Muscle layer of colon (tissue), 2 donors: Measurements from ENCODE around the gene NRARP.

Experiments
- H3K27ac ChIP-seq: one replicate; pipeline ENCODE4 v1.7.0; 2013; ENCODE audit warnings: low read depth, mild to moderate bottlenecking, low read length, moderate library complexity
- H3K27me3 ChIP-seq, 2 donors: one replicate each; pipeline ENCODE4 v1.7.0; 2013; ENCODE audit warnings: low read length in 2 of 2, mild to moderate bottlenecking in 2 of 2; ENCODE audit not compliant: insufficient read depth in 2 of 2, control insufficient read depth in 1 of 2
- H3K36me3 ChIP-seq: one replicate; pipeline ENCODE4 v1.7.0; 2013; ENCODE audit warnings: mild to moderate bottlenecking, low read length; ENCODE audit not compliant: insufficient read depth
- H3K4me1 ChIP-seq: one replicate; pipeline ENCODE4 v1.7.0; 2013; ENCODE audit warnings: mild to moderate bottlenecking, low read length; ENCODE audit not compliant: insufficient read depth
- H3K4me3 ChIP-seq, 2 donors: one replicate each; pipeline ENCODE4 v1.7.0; 2013; ENCODE audit warnings: low read length in 2 of 2, low read depth in 1 of 2, mild to moderate bottlenecking in 1 of 2, moderate library complexity in 1 of 2
- H3K9ac ChIP-seq: one replicate; pipeline ENCODE4 v1.7.0; 2013; ENCODE audit warnings: low read length
- H3K9me3 ChIP-seq: one replicate; pipeline ENCODE4 v1.7.0; 2013; ENCODE audit warnings: mild to moderate bottlenecking, low read length
- donor health status: abdominal sarcoma.
- donor health status: Adenocarcinoma of cecum.

Gene NRARP

GRCh38 chr9:137293094-137293481 lies 9.0 kb downstream of the NRARP start:
- H3K4me3 ChIP-seq, result no peak overlapping the region
- H3K36me3 ChIP-seq, result no peaks in the 10 kb centered on the region
- peaks cover 38 to 45% of the 10 kb centered on the region in 2 donors for H3K27me3 ChIP-seq
- H3K9ac ChIP-seq, result no peak overlapping the region
- H3K27ac ChIP-seq, result no peak overlapping the region
- peaks cover 10% of the 10 kb centered on the region for H3K9me3 ChIP-seq
- no peaks in the 10 kb centered on the region for H3K4me1 ChIP-seq

DNA sequence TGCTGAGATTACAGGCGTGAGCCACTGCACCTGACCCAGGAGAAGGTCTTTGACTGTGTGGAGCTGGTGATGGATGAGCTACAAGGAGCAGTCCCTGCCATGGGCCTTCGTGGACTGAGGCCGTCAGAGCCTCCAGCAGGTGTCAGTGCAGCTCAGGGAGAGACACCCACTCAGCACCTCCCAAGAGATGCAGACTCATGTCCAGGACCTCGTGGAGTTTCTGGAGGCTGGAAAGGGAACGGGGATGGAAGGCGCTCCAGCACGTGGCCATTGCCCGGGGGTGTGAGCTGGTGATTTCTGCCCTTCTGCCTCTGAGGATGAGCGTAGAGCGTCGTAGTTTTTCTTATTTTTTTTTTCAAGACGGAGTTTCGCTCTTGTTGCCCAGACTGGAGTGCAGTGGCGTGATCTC lies 15.1 kb downstream of the NRARP start:
- Histone ChIP-seq H3K27me3 (peaks cover 0 to under 1% of the 10 kb centered on the region in 2 donors), H3K9ac (no peak overlapping the region), H3K4me3 (no peak overlapping the region), H3K27ac (no peak overlapping the region), H3K9me3 (no peaks in the 10 kb centered on the region), H3K36me3 (no peaks in the 10 kb centered on the region), H3K4me1 (no peaks in the 10 kb centered on the region)

DNA sequence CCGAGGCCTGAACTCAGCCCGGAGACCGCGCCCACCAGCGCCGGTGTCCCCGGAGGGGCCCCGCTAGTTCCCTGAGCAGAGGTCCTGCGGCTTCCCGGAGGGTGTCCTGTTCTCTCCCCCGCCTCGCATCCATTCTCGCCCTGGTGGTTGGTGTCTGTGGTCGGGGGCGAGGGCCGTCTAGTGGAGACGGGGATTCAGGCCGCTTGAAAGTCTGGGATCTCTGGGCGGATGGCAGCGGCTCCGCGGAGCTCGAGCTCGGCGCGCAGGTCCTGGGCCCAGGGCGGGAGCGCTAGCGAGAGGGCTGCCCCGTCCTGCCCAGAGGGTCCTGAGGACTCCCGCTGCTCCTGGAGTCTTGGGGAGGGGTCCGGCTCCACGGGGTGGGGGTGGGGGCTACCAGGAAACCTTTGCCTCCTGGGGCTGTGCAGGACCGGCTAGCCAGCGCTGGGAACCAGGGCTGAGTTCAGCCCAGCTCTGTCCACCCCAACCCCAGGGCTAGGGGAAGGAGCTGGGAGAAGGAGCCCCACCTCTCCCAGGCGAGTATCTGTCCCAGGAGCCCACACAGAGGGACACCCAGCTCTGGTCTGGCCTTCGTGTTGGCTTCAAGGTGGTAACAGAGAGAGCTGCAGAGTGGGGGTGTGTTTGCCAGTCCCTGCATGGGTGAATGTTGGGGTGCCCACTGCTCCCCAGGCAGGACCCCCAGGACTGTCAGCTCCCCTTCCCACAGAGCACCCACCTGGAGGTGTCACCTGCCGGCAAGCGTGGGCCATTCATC lies 20.5 kb downstream of the NRARP start:
- H3K9me3 ChIP-seq, result no peaks in the 10 kb centered on the region
- H3K4me1 ChIP-seq, result peaks cover under 1% of the 10 kb centered on the region
- H3K4me3 ChIP-seq, result no peak overlapping the region
- H3K27ac ChIP-seq, result no peak overlapping the region
- H3K9ac ChIP-seq, result no peak overlapping the region
- no peaks in the 10 kb centered on the region for H3K36me3 ChIP-seq
- H3K27me3 ChIP-seq, result peaks cover 0 to 46% of the 10 kb centered on the region in 2 donors

DNA sequence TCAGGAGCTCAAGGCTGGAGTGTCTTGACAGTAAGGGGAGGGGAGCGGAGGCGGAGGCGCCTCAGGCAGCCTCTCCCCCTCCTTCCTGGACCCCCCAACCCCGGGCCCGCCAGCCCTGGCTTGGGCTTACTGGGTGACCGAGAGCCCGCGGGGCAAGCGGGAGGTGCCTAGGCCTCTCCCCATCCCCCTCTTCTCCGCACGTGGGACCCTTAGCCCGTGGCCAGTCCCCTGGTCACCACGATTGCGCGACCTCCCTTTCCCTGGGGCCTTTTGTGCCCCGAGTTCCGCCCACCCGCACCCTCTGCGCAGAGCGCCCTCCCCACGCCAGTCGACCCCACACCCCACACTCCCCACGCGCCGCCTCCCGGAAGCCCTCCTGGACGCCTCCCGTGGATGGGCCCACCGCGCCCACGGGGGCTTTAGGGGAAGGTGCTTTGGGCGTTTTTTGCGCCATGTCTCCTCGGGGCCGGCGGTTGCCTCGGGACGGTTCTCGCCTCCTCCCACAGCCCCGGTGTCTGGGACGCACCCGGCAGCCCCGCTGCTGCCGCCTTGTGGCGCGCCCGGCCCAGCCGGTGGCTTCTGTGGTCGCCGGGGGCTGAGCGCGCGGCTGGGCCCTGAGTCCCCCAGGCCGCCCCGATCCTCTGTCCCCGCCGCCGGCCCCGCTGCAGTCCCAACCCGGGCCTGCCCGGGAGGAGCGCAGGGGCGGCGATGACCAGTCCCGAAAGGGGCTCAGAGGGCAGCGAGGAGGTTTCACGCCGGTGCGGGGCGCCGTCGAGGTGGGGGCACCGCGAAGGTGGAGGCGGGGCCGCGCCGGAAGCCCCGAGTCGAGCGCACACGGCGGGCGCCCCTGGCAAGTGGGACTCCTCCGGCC lies 21.4 kb downstream of the NRARP start:
- Histone ChIP-seq H3K27ac (no peak overlapping the region), H3K4me3 (no peak overlapping the region), H3K27me3 (peaks cover 0 to 52% of the 10 kb centered on the region in 2 donors), H3K4me1 (peaks cover 4% of the 10 kb centered on the region), H3K9ac (no peak overlapping the region), H3K9me3 (no peaks in the 10 kb centered on the region), H3K36me3 (no peaks in the 10 kb centered on the region)

- Histone ChIP-seq H3K9ac (no peak overlapping the region), H3K27ac (no peak overlapping the region), H3K9me3 (no peaks in the 10 kb centered on the region), H3K27me3 (peaks cover 0 to 52% of the 10 kb centered on the region in 2 donors), H3K4me3 (no peak overlapping the region), H3K36me3 (no peaks in the 10 kb centered on the region), H3K4me1 (peaks cover 4% of the 10 kb centered on the region)
Measured at GRCh38 chr9:137279741-137280473, 22.2 kb downstream of the NRARP start.

DNA sequence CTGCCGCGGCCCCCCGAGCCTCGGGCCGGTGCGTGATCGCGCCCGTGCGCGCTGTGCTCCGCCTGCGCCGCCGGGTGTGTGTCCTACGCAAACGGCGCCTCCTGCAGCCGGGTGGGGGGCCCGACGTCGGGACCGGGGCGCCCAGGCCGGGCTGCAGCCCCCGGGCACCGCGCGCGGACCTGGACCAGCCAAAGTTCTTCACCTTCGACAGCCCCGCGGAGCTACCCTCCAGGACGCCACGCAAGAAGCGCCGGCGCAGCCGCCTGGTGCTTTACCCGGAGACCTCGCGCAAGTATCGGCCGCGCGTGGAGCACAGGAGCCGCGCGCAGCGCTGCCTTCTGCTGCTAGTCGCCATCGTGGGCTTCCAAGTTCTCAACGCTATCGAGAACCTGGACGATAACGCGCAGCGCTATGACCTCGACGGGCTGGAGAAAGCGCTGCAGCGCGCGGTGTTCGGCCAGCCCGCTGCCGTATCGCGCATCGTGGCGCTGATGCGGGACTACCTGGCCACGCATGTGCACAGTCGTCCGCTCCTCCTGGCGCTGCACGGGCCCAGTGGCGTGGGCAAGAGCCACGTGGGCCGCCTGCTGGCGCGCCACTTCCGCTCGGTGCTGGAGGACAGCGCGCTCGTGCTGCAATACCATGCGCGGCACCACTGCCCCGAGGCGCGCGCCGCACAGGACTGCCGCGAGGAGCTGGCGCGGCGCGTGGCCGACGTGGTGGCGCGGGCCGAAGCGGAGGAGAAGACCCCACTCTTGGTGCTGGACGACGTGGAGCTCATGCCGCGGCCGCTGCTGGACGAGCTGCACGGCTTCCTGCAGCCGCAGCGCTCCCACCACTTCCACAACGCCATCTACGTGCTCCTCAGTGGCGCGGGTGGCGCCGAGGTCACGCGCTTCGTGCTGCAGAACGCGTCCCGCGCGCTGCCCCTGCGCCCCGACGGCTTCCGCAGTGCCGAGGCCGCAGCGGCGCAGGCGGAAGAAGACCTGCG lies 23.1 kb downstream of the NRARP start:
- Histone ChIP-seq H3K36me3 (no peaks in the 10 kb centered on the region), H3K9me3 (no peaks in the 10 kb centered on the region), H3K4me3 (no peak overlapping the region), H3K27ac (no peak overlapping the region), H3K27me3 (peaks cover 0 to 57% of the 10 kb centered on the region in 2 donors), H3K9ac (no peak overlapping the region), H3K4me1 (peaks cover 4% of the 10 kb centered on the region)

DNA sequence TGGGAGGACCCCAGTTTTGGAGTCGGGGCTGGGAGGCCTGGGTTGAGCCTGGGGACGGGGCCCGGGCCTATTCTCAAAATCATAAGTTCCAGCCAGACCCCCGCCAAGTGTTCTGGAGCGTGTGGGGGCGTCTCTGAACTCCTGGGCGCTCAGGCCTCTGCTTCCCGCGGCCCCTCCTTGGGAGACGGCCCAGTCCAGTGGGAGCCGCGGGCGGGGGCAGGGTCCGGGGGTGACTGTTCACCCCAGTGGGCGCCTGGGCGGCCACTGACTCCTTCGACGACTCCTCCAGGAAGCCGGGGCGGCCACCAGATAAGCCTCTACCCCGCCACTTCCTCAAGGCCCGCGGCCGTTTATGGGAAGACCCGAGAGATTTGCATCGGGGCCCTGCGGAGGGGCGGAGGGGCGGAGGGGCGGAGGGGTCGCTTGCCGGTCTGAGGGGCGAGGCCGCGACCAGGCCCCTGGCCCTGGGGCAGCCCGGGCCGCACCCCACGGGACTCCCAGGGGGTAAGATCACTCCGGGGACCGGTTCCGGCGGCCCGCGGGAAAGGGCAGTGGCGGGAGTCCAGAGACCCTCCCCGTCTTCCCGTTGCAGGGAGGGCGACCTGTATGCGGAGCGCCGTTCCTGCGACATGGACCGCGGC lies 23.9 kb downstream of the NRARP start:
- Histone ChIP-seq H3K4me1 (peaks cover 4% of the 10 kb centered on the region), H3K36me3 (no peaks in the 10 kb centered on the region), H3K9me3 (no peaks in the 10 kb centered on the region), H3K4me3 (peak overlapping the region; percentile 38), H3K9ac (no peak overlapping the region), H3K27me3 (peaks cover 0 to 57% of the 10 kb centered on the region in 2 donors), H3K27ac (peak overlapping the region; percentile 32)

DNA sequence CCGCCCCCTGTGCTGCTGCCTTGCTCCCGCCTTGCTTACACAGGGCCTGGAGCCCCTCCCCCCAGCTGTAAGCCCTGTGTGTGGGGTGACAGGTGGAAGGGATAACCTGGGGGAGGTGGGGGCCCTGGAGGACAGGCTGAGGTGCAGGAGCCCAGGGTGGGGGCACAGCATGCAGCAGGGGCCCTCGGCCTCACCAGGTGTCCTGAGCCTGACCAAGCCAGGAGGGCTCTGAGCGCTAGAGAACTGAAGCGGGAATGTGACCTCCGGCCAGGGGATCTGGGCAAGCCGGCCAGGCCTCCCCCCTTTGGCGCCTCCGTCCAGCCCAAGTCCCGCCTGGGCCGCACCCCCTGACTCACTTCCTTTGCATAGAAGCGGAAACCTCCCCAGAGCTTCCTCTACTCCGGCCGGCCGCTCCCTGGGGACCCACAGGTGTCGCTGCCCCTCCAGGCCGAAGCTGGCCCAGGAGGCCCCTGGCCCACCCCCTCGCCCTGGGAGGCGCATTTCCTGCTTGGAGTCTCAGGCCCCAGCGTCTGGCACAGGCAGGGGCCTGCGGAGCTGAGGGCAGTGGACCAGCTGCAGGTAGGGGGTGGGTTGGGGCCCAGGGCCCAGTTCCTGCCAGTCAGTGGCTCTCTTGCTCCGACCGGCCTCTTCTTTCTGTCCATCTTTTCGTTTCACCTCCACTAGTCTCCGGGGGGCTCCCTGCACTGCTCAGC lies 24.6 kb downstream of the NRARP start, which contains the start of gene TOR4A:
TSS of gene TOR4A (plus strand) at position 398 of the 713 bp plus-strand sequence. CDS start 964 bp downstream, outside the sequence.
- Histone ChIP-seq H3K9ac (no peak within 1 kb of the TSS), H3K27me3 (peaks cover 0 to 57% of the 10 kb centered on the region in 2 donors), H3K9me3 (no peaks in the 10 kb centered on the region), H3K4me3 (peak within 1 kb of the TSS; percentile 38), H3K36me3 (peaks cover 2% of the 10 kb centered on the region), H3K4me1 (peaks cover 4% of the 10 kb centered on the region), H3K27ac (peak within 1 kb of the TSS; percentile 49)

DNA sequence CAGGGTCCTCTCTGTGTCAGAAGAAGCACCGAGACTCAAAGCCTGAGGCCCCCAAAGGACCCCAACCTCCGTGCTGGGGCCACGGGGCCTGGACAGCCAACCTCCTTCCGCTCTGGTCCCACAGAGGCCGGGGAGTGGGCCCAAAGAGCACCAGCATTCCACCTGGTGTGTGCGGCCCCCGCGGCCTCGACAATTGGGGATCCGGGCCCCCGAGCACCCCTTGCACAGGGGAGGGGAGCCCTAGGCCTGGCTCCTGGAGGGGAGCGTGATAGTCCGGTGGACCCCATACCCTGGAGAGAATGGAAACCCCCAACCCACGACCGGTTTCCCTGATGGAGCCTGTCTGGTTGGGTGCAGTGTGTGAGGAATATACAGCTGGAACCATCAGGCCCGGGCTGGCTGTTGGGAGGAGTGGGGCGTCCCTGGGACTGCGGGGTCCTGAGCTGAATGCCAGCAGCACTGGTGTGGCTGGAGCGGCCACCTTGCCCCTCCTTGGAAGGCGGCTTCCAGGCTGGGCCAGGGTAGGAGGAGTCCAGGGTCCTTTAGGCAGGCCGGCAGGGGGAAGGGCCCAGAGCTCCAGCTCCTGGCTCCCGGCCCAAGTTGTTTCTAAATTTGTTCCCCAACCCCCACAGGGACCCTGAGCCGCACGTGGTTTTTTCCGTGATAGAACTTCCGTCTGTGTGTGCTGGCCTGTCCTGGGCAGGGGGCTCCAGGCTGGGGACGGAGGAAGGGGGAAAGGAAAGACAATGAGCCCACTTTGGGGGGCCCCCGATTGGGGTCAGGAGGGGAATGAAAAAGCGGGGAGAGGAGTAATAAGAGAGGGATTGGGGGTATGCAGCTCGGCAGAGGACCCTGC lies 25.4 kb downstream of the NRARP start:
- no peak overlapping the region for H3K9ac ChIP-seq
- H3K27me3 ChIP-seq, result peaks cover 0 to 54% of the 10 kb centered on the region in 2 donors
- H3K27ac ChIP-seq, result peak overlapping the region; percentile 49
- no peaks in the 10 kb centered on the region for H3K9me3 ChIP-seq
- H3K4me1 ChIP-seq, result peaks cover 4% of the 10 kb centered on the region
- H3K36me3 ChIP-seq, result peaks cover 10% of the 10 kb centered on the region
- peak overlapping the region in 1 of 2 donors; percentile 38 for H3K4me3 ChIP-seq
